Prostate gland (tissue), 2 donors: ENCODE results near the gene CDC34. TPM values are rescaled to one million over a fixed set of nuclear protein-coding genes. Genes with fewer than 3 reads are reported as not detected.
A peak's percentile ranks its signal among the peaks of the same experiment; 100 is the strongest.
"Not testable (repeated sequence)": the region's sequence is repeated elsewhere in the genome, so short reads cannot be mapped to it uniquely, and the experiment has no call there.

Source experiments
- DNase-seq: peaks from one replicate; pipeline ENCODE4 v3.0.0-alpha.2; 2019; ENCODE audit warnings: low spot score
- H3K27ac ChIP-seq, 2 donors: fragments of 200-600 bp; sonication (generic); 2 replicates each; pipeline ENCODE4 v1.5.1; 2017 to 2019
- H3K27me3 ChIP-seq: fragments of 200-600 bp; sonication (generic); replicated peaks from 2 replicates; pipeline ENCODE4 v1.5.1; 2019; ENCODE audit not compliant: insufficient read depth
- H3K36me3 ChIP-seq, 2 donors: fragments of 200-600 bp; sonication (generic); 1 replicate in 1 of 2; 2 replicates in 1 of 2; pipeline versions ENCODE4 v1.5.1 to v1.8.1; 2017 to 2019
- H3K4me1 ChIP-seq: fragments of 200-600 bp; sonication (generic); replicated peaks from 2 replicates; pipeline ENCODE4 v1.5.1; 2019
- H3K4me3 ChIP-seq, 2 donors: fragments of 200-600 bp; sonication (generic); 2 replicates each; pipeline ENCODE4 v1.5.1; 2017 to 2019
- H3K9me3 ChIP-seq: fragments of 200-600 bp; sonication (generic); 2 replicates; pipeline ENCODE4 v1.5.1; 2017
- POLR2A ChIP-seq: fragments of 450-650 bp; IDR thresholded peaks from one replicate; pipeline ENCODE4 v1.6.1; 2016; ENCODE audit warnings: antibody characterized with exemption, mild to moderate bottlenecking
- POLR2AphosphoS5 ChIP-seq: sonication (generic); formaldehyde crosslinking; IDR thresholded peaks from one replicate; pipeline ENCODE4 v1.6.1; 2017; ENCODE audit warnings: antibody characterized with exemption
- WGBS: methylation state at CpG from one replicate; pipeline ENCODE4 v1.1.5; 2018; 5-methylcytosine and 5-hydroxymethylcytosine counted together
- intact Hi-C: fragments of 100-400 bp; cut with DNase I; formaldehyde crosslinking; loops from one replicate; pipeline ENCODE4 v1.14.2; 2022
- total RNA-seq, 2 donors: library from RNA; depleted of rRNA; stranded (reverse); fragments of >200 nt; gene quantifications; one replicate each; pipeline ENCODE4 v1.1.0, GENCODE V29; 2016
- TF ChIP-seq, protein P1 (sequence below), 4 experiments: fragments of 200-600 bp in 2 of 4; fragments of 450-650 bp in 2 of 4; sonication (generic) in 2 of 4; IDR thresholded peaks; 1 replicate in 3 of 4; 2 replicates in 1 of 4; pipeline ENCODE4 v1.5.1; 2016 to 2019; ENCODE audit warnings: antibody characterized with exemption in 4 of 4, mild to moderate bottlenecking in 2 of 4, moderate library complexity in 2 of 4

CDC34 gene
- total RNA-seq, 2 donors from 2014 or later: 93.4 to 159 TPM

DNA sequence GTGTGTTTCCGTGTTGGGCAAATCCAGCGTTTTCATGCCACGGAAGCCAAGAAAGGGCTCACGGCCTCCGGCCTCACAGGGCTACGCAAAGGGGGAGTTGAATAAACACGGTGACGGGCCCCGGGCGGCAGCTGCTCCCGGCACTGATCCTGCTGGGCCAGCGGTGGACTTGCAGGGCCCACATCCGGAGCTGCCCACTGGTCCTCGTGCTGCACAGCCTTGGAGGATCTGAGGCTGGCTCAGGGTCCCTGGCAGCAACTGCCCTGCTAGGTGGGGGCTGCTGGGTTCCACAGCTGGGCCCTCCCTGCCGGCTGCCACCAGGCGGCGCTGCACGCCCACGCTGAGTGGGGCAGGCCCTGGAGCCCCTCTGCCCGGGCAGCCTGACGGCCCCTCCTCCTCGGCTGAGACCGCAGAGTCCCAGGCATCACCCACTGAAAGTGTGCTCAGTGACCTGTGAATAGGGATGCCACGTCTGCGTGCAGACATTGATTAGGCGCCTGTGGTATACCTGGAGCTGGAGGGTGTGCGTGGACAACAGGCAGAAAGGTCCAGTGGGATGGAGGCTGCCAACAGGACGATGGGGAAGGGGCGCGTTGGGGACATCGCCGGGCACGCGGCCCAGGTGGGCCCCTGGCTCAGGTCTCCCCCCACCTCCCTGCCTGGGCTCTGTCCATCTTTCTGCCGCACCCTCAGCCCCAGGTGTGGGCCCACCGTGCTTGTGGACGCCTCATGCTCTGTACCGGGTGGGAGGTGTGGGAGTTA, 52.9 kb downstream of the CDC34 start:
- TF ChIP-seq POLR2A (no peak), POLR2AphosphoS5 (no peak)
- TF ChIP-seq, protein P1, sequence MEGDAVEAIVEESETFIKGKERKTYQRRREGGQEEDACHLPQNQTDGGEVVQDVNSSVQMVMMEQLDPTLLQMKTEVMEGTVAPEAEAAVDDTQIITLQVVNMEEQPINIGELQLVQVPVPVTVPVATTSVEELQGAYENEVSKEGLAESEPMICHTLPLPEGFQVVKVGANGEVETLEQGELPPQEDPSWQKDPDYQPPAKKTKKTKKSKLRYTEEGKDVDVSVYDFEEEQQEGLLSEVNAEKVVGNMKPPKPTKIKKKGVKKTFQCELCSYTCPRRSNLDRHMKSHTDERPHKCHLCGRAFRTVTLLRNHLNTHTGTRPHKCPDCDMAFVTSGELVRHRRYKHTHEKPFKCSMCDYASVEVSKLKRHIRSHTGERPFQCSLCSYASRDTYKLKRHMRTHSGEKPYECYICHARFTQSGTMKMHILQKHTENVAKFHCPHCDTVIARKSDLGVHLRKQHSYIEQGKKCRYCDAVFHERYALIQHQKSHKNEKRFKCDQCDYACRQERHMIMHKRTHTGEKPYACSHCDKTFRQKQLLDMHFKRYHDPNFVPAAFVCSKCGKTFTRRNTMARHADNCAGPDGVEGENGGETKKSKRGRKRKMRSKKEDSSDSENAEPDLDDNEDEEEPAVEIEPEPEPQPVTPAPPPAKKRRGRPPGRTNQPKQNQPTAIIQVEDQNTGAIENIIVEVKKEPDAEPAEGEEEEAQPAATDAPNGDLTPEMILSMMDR (IDR thresholded peaks at IDR 0.05): peak; percentile 54 to 74 (median 63)
- Histone ChIP-seq H3K27me3 (no peaks in the 10 kb centered on the region), H3K9me3 (no peaks in the 10 kb centered on the region), H3K36me3 (peaks cover 11 to 21% of the 10 kb centered on the region in 2 donors), H3K4me3 (no peak overlapping the region), H3K4me1 (peaks cover 5% of the 10 kb centered on the region), H3K27ac (no peak overlapping the region)
- no peak for DNase-seq
- intact Hi-C loops: no loop called here
- 14% methylated on average over 31 of the region's 38 CpGs for WGBS

- H3K27ac ChIP-seq, H3K4me3 ChIP-seq, H3K4me1 ChIP-seq, H3K9me3 ChIP-seq, intact Hi-C loops, H3K27me3 ChIP-seq, DNase-seq: not testable (repeated sequence)
- H3K36me3 ChIP-seq: peaks cover 11 to 21% of the 10 kb centered on the region in 2 donors
- 86% methylated on average over 34 of the region's 34 CpGs for WGBS
Observed at GRCh38 chr19:585146-585545, 53.6 kb downstream of the CDC34 start.

- no peak overlapping the region for H3K27ac ChIP-seq
- peaks cover 2% of the 10 kb centered on the region for H3K27me3 ChIP-seq
- H3K36me3 ChIP-seq: peaks cover 11 to 18% of the 10 kb centered on the region in 2 donors
- TF ChIP-seq POLR2AphosphoS5: no peak
- TF ChIP-seq, protein P1 (IDR thresholded peaks at IDR 0.05): no peak
- TF ChIP-seq POLR2A: no peak
- H3K4me3 ChIP-seq: no peak overlapping the region
- intact Hi-C loops: no loop called here
- H3K9me3 ChIP-seq: no peaks in the 10 kb centered on the region
- DNase-seq: no peak
- WGBS: 63% methylated on average over 10 of the region's 10 CpGs
- peaks cover 5% of the 10 kb centered on the region for H3K4me1 ChIP-seq
Observed at GRCh38 chr19:585551-586110, 54.1 kb downstream of the CDC34 start.

- intact Hi-C loops: no loop called here
- peak; percentile 70 for DNase-seq
- TF ChIP-seq, protein P1 (IDR thresholded peaks at IDR 0.05): peak in 2 of 4 experiments; percentile 49 to 61
- TF ChIP-seq POLR2A (no peak), POLR2AphosphoS5 (peak; percentile 48)
- H3K27me3 ChIP-seq: peaks cover 9% of the 10 kb centered on the region
- 2% methylated on average over 24 of the region's 41 CpGs for WGBS
- peaks cover 5% of the 10 kb centered on the region for H3K4me1 ChIP-seq
- H3K27ac ChIP-seq: no peak overlapping the region
- no peaks in the 10 kb centered on the region for H3K9me3 ChIP-seq
- no peak overlapping the region for H3K4me3 ChIP-seq
- H3K36me3 ChIP-seq: no peaks in the 10 kb centered on the region
Observed at GRCh38 chr19:588093-588740, 56.7 kb downstream of the CDC34 start.
